H9 (cell line): Measurements from ENCODE around the gene PCYT2. TPM values are rescaled to one million over a fixed set of nuclear protein-coding genes. Genes with fewer than 3 reads are reported as not detected.

ENCODE experiments used
- DNase-seq: peaks from one replicate; pipeline ENCODE4 v3.0.0-alpha.2; 2017
- H2AFZ ChIP-seq: one replicate; pipeline ENCODE4 v1.6.1; 2013; ENCODE audit warnings: mild to moderate bottlenecking, low read length, control low read depth, moderate library complexity
- H2AK5ac ChIP-seq: 2 replicates; pipeline ENCODE4 v1.6.1; 2013; ENCODE audit warnings: low read length, control low read depth, mixed read lengths; ENCODE audit not compliant: insufficient read length
- H2BK120ac ChIP-seq: one replicate; pipeline ENCODE4 v1.6.1; 2013; ENCODE audit warnings: low read depth, mild to moderate bottlenecking, low read length, control low read depth, inconsistent platforms; ENCODE audit not compliant: poor library complexity, severe bottlenecking
- H2BK12ac ChIP-seq: 2 replicates; pipeline ENCODE4 v1.6.1; 2013; ENCODE audit warnings: low read length, control low read depth, mixed read lengths, low read depth; ENCODE audit not compliant: insufficient read length
- H2BK15ac ChIP-seq: 2 replicates; pipeline ENCODE4 v1.6.1; 2013; ENCODE audit warnings: low read depth, low read length, control low read depth
- H2BK20ac ChIP-seq: one replicate; pipeline ENCODE4 v1.6.1; 2013; ENCODE audit warnings: low read depth, mild to moderate bottlenecking, low read length, control low read depth, inconsistent platforms; ENCODE audit not compliant: poor library complexity, severe bottlenecking
- H2BK5ac ChIP-seq: 2 replicates; pipeline ENCODE4 v1.6.1; 2013; ENCODE audit warnings: low read length, control low read depth, mixed read lengths; ENCODE audit not compliant: insufficient read length
- H3K14ac ChIP-seq: 2 replicates; pipeline ENCODE4 v1.6.1; 2013; ENCODE audit warnings: low read length, control low read depth; ENCODE audit not compliant: insufficient read depth
- H3K18ac ChIP-seq: 2 replicates; pipeline ENCODE4 v1.6.1; 2013; ENCODE audit warnings: low read depth, mild to moderate bottlenecking, mixed read lengths, low read length, control low read depth; ENCODE audit not compliant: insufficient read length
- H3K23ac ChIP-seq: 2 replicates; pipeline ENCODE4 v1.6.1; 2013; ENCODE audit warnings: low read length, control low read depth, mixed read lengths, low read depth; ENCODE audit not compliant: insufficient read length
- H3K23me2 ChIP-seq: 2 replicates; pipeline ENCODE4 v1.6.1; 2013; ENCODE audit warnings: low read depth, mild to moderate bottlenecking, mixed read lengths, low read length, control low read depth; ENCODE audit not compliant: insufficient read length, poor library complexity, severe bottlenecking
- H3K27ac ChIP-seq: 2 replicates; pipeline ENCODE4 v1.5.1; 2013; ENCODE audit warnings: low read length, control low read depth, mixed read lengths, low read depth; ENCODE audit not compliant: insufficient read length
- H3K27me3 ChIP-seq: 2 replicates; pipeline ENCODE4 v1.6.1; 2013; ENCODE audit warnings: low read length, control low read depth, inconsistent platforms; ENCODE audit not compliant: insufficient read depth
- H3K4ac ChIP-seq: 2 replicates; pipeline ENCODE4 v1.6.1; 2013; ENCODE audit warnings: low read depth, mild to moderate bottlenecking, control low read depth, inconsistent platforms, low read length, moderate library complexity
- H3K4me1 ChIP-seq: 2 replicates; pipeline ENCODE4 v1.6.1; 2013; ENCODE audit warnings: low read length, control low read depth, inconsistent platforms; ENCODE audit not compliant: insufficient read depth
- H3K4me2 ChIP-seq: 2 replicates; pipeline ENCODE4 v1.6.1; 2013; ENCODE audit warnings: low read length, control low read depth, mixed read lengths; ENCODE audit not compliant: insufficient read length, insufficient read depth
- H3K56ac ChIP-seq: 2 replicates; pipeline ENCODE4 v1.6.1; 2013; ENCODE audit warnings: low read depth, mild to moderate bottlenecking, mixed read lengths, low read length, control low read depth; ENCODE audit not compliant: insufficient read length
- H3K79me1 ChIP-seq: 2 replicates; pipeline ENCODE4 v1.6.1; 2013; ENCODE audit warnings: low read depth, mild to moderate bottlenecking, moderate library complexity, low read length, control low read depth, inconsistent platforms; ENCODE audit not compliant: insufficient read depth, poor library complexity, severe bottlenecking
- H3K79me2 ChIP-seq: 2 replicates; pipeline ENCODE4 v1.6.1; 2013; ENCODE audit warnings: low read length, control low read depth, inconsistent platforms; ENCODE audit not compliant: insufficient read depth
- H3K9ac ChIP-seq: 2 replicates; pipeline ENCODE4 v1.6.1; 2013; ENCODE audit warnings: low read length, control low read depth, mixed read lengths; ENCODE audit not compliant: insufficient read length; ENCODE audit errors: extremely low read depth
- H3K9me3 ChIP-seq: one replicate; pipeline ENCODE4 v1.6.1; 2013; ENCODE audit warnings: low read depth, low read length, inconsistent platforms; ENCODE audit not compliant: control insufficient read depth
- H3T11ph ChIP-seq: one replicate; pipeline ENCODE4 v1.6.1; 2013; ENCODE audit warnings: mild to moderate bottlenecking, low read length, control low read depth, inconsistent platforms
- H4K20me1 ChIP-seq: one replicate; pipeline ENCODE4 v1.6.1; 2013; ENCODE audit not compliant: control insufficient read depth, insufficient read length, insufficient read depth
- H4K5ac ChIP-seq: 2 replicates; pipeline ENCODE4 v1.6.1; 2013; ENCODE audit warnings: low read depth, mild to moderate bottlenecking, mixed read lengths, low read length, control low read depth; ENCODE audit not compliant: insufficient read length
- H4K8ac ChIP-seq: replicated peaks from 2 replicates; pipeline ENCODE4 v1.6.1; 2013; ENCODE audit warnings: low read length, control low read depth, mixed read lengths, low read depth; ENCODE audit not compliant: insufficient read length
- H4K91ac ChIP-seq: 2 replicates; pipeline ENCODE4 v1.6.1; 2013; ENCODE audit warnings: low read depth, mild to moderate bottlenecking, moderate library complexity, mixed read lengths, low read length, control low read depth; ENCODE audit not compliant: insufficient read length
- H3K27ac Mint-ChIP-seq, 3 experiments: 2 replicates in 2 of 3; 3 replicates in 1 of 3; pipeline ENCODE4 v1.8.0; 2020 to 2021; ENCODE audit warnings: mixed read lengths in 3 of 3, mild to moderate bottlenecking in 1 of 3, moderate library complexity in 1 of 3
- H3K27me3 Mint-ChIP-seq: 2 replicates; pipeline ENCODE4 v1.8.0; 2021; ENCODE audit warnings: low read depth, mild to moderate bottlenecking, moderate library complexity, mixed read lengths
- H3K36me3 Mint-ChIP-seq, 3 experiments: 2 replicates in 2 of 3; 3 replicates in 1 of 3; pipeline ENCODE4 v1.8.0; 2020 to 2021; ENCODE audit warnings: low read depth in 3 of 3, mixed read lengths in 3 of 3; ENCODE audit not compliant: insufficient read depth in 1 of 3
- H3K4me1 Mint-ChIP-seq, 2 experiments: 2 replicates each; pipeline ENCODE4 v1.8.0; 2020; ENCODE audit warnings: mixed read lengths in 2 of 2
- H3K4me3 Mint-ChIP-seq, 2 experiments: 2 replicates in 1 of 2; 3 replicates in 1 of 2; pipeline ENCODE4 v1.8.0; 2020 to 2021; ENCODE audit warnings: mild to moderate bottlenecking in 2 of 2, mixed read lengths in 2 of 2, moderate library complexity in 1 of 2
- H3K9me3 Mint-ChIP-seq, 2 experiments: 2 replicates in 1 of 2; 3 replicates in 1 of 2; pipeline ENCODE4 v1.8.0; 2020; ENCODE audit warnings: mild to moderate bottlenecking in 2 of 2, mixed read lengths in 2 of 2, moderate library complexity in 1 of 2
- CTCF ChIP-seq: fragments of 200-600 bp; sonication (generic); conservative IDR thresholded peaks from 3 replicates; pipeline ENCODE4 v1.8.0; 2021; ENCODE audit warnings: antibody characterized with exemption, mild to moderate bottlenecking
- WGBS: extraction: QIAGEN DNeasy Blood & Tissue Kit; methylation state at CpG from one replicate; pipeline ENCODE4 v1.1.7; 2013; ENCODE audit warnings: missing lambda C conversion rate, low lambda C conversion rate, mixed read lengths; ENCODE audit not compliant: insufficient read length; ENCODE audit errors: extremely low coverage; 5-methylcytosine and 5-hydroxymethylcytosine counted together
- total RNA-seq: library from RNA; stranded (reverse); gene quantifications from 2 replicates; pipeline ENCODE4 v1.2.1, GENCODE V29; 2021

The PCYT2 gene
- total RNA-seq, 1 experiment from 2014 or later: 24.5 TPM

- H3K18ac ChIP-seq: no peak overlapping the region
- no peak overlapping the region for H2BK120ac ChIP-seq
- no peak overlapping the region for H2BK5ac ChIP-seq
- H3K27me3 Mint-ChIP-seq: peaks cover 11% of the 10 kb centered on the region
- no peak overlapping the region for H2BK12ac ChIP-seq
- H3K9ac ChIP-seq: no peak overlapping the region
- peak; percentile 38 for DNase-seq
- no CpG with 5 or more reads among the region's 18 CpGs for WGBS
- H3K4me1 ChIP-seq: no peaks in the 10 kb centered on the region
- no peak overlapping the region for H3K56ac ChIP-seq
- peaks cover 11% of the 10 kb centered on the region for H3K23me2 ChIP-seq
- H4K5ac ChIP-seq: no peak overlapping the region
- H3K27ac Mint-ChIP-seq: 0 out of 7 replicates have a peak overlapping the region, but pooled peaks of 1 of the 3 experiments have one; percentile 51
- no peak overlapping the region for H3K4me2 ChIP-seq
- H2AFZ ChIP-seq: no peak overlapping the region
- H2BK20ac ChIP-seq: no peak overlapping the region
- no peak overlapping the region for H3K14ac ChIP-seq
- no peak for TF ChIP-seq CTCF
- peaks cover 9 to 40% (median 29%) of the 10 kb centered on the region in 3 experiments; a peak in 6 of 7 replicates for H3K36me3 Mint-ChIP-seq
- no peak overlapping the region for H2AK5ac ChIP-seq
- no peak overlapping the region for H3K23ac ChIP-seq
- H3T11ph ChIP-seq: no peak overlapping the region
- H3K9me3 Mint-ChIP-seq: no peaks in the 10 kb centered on the region
- H3K4me1 Mint-ChIP-seq: peaks cover 0 to 3% of the 10 kb centered on the region in 2 experiments; a peak in 2 of 4 replicates
- H3K27ac ChIP-seq: no peak overlapping the region
- H4K8ac ChIP-seq: no peak overlapping the region
- H4K91ac ChIP-seq: no peak overlapping the region
- H2BK15ac ChIP-seq: no peak overlapping the region; the same call in 1 of the 2 replicates
- H4K20me1 ChIP-seq: no peaks in the 10 kb centered on the region
- no peaks in the 10 kb centered on the region; the same call in 1 of the 2 replicates for H3K27me3 ChIP-seq
- H3K79me2 ChIP-seq: no peaks in the 10 kb centered on the region
- H3K79me1 ChIP-seq: no peaks in the 10 kb centered on the region
- no peaks in the 10 kb centered on the region for H3K9me3 ChIP-seq
- no peak overlapping the region for H3K4ac ChIP-seq
- no peak overlapping the region for H3K4me3 Mint-ChIP-seq
Measured at GRCh38 chr17:81900181-81900820, 10.9 kb downstream of the PCYT2 start.
